SK-N-SH treated with all-trans-retinoic acid at 6 μM for 48 hours (cell line): ENCODE results near the gene IKZF3.

ENCODE experiments used
- ATAC-seq: fragments of 200-7000 bp; cut with Tn5 transposase; 3 replicates; pipeline ENCODE4 v1.9.1; 2020; ENCODE audit warnings: mild to moderate bottlenecking, moderate library complexity
- ARNTL ChIP-seq: fragments of 450-650 bp; formaldehyde crosslinking; IDR thresholded peaks from 2 replicates; pipeline ENCODE4 v1.5.0; 2020; ENCODE audit warnings: low read depth, mild to moderate bottlenecking, moderate library complexity, borderline replicate concordance
- BACH2 ChIP-seq: fragments of 250-450 bp; sonication (Bioruptor Pico); IDR thresholded peaks from 2 replicates; pipeline ENCODE4 v1.9.0; 2021; ENCODE audit warnings: mild to moderate bottlenecking, borderline replicate concordance
- CREB5 ChIP-seq: fragments of 250-450 bp; sonication (Bioruptor Pico); IDR thresholded peaks from 2 replicates; pipeline ENCODE4 v1.5.1; 2020; ENCODE audit warnings: low read depth, mild to moderate bottlenecking, moderate library complexity
- ESRRG ChIP-seq: fragments of 250-450 bp; sonication (Bioruptor Pico); IDR thresholded peaks from 2 replicates; pipeline ENCODE4 v1.6.1; 2021; ENCODE audit warnings: mild to moderate bottlenecking
- GLIS3 ChIP-seq: fragments of 250-450 bp; sonication (Bioruptor Pico); IDR thresholded peaks from 2 replicates; pipeline ENCODE4 v1.5.0; 2020; ENCODE audit warnings: mild to moderate bottlenecking, moderate library complexity
- ISL1 ChIP-seq: fragments of 250-450 bp; sonication (Bioruptor Pico); IDR thresholded peaks from 2 replicates; pipeline ENCODE4 v2.1.2; 2022; ENCODE audit warnings: mild to moderate bottlenecking, moderate library complexity
- OSR1 ChIP-seq: fragments of 250-450 bp; sonication (Bioruptor Pico); IDR thresholded peaks from 2 replicates; pipeline ENCODE4 v1.8.0; 2022; ENCODE audit warnings: moderate library complexity, mild to moderate bottlenecking, inconsistent platforms
- POU6F1 ChIP-seq: fragments of 250-450 bp; sonication (Bioruptor Pico); IDR thresholded peaks from 2 replicates; pipeline ENCODE4 v1.8.0; 2021; ENCODE audit warnings: low read depth, mild to moderate bottlenecking, moderate library complexity, borderline replicate concordance
- PPARA ChIP-seq: fragments of 250-450 bp; sonication (Bioruptor Pico); IDR thresholded peaks from 2 replicates; pipeline ENCODE4 v1.5.0; 2020; ENCODE audit warnings: mild to moderate bottlenecking, borderline replicate concordance
- RARB ChIP-seq: fragments of 250-450 bp; sonication (Bioruptor Pico); IDR thresholded peaks from 2 replicates; pipeline ENCODE4 v1.8.0; 2021; ENCODE audit warnings: mild to moderate bottlenecking, moderate library complexity
- SNAI2 ChIP-seq: fragments of 250-450 bp; sonication (Bioruptor Pico); IDR thresholded peaks from 2 replicates; pipeline ENCODE4 v1.5.0; 2020; ENCODE audit warnings: mild to moderate bottlenecking, moderate library complexity
- TCF4 ChIP-seq: fragments of 250-450 bp; sonication (Bioruptor Pico); IDR thresholded peaks from 2 replicates; pipeline ENCODE4 v1.8.0; 2021; ENCODE audit warnings: mild to moderate bottlenecking, moderate library complexity, borderline replicate concordance
- TOX ChIP-seq: fragments of 250-450 bp; sonication (Bioruptor Pico); IDR thresholded peaks from 2 replicates; pipeline ENCODE4 v1.8.0; 2021; ENCODE audit warnings: mild to moderate bottlenecking, moderate library complexity, borderline replicate concordance
- TSHZ2 ChIP-seq: fragments of 250-450 bp; sonication (Bioruptor Pico); IDR thresholded peaks from 2 replicates; pipeline ENCODE4 v1.5.0; 2020; ENCODE audit warnings: mild to moderate bottlenecking, moderate library complexity
- ZC3H10 ChIP-seq: fragments of 250-450 bp; sonication (Bioruptor Pico); IDR thresholded peaks from 2 replicates; pipeline ENCODE4 v1.5.1; 2021; ENCODE audit warnings: mild to moderate bottlenecking, moderate library complexity
- ZFP3 ChIP-seq: fragments of 250-450 bp; sonication (Bioruptor Pico); IDR thresholded peaks from 2 replicates; pipeline ENCODE4 v1.5.0; 2020; ENCODE audit warnings: mild to moderate bottlenecking, moderate library complexity
- ZFP30 ChIP-seq: fragments of 450-650 bp; formaldehyde crosslinking; IDR thresholded peaks from 2 replicates; pipeline ENCODE4 v1.5.0; 2022; ENCODE audit warnings: mild to moderate bottlenecking, moderate library complexity
- ZNF565 ChIP-seq: fragments of 450-650 bp; formaldehyde crosslinking; conservative IDR thresholded peaks from 2 replicates; pipeline ENCODE4 v1.5.0; 2020; ENCODE audit warnings: low read depth, mild to moderate bottlenecking, moderate library complexity
- ZNF70 ChIP-seq: fragments of 450-650 bp; formaldehyde crosslinking; IDR thresholded peaks from 2 replicates; pipeline ENCODE4 v1.5.0; 2020; ENCODE audit warnings: mild to moderate bottlenecking, moderate library complexity
- ZNF8 ChIP-seq: fragments of 450-650 bp; formaldehyde crosslinking; IDR thresholded peaks from 2 replicates; pipeline ENCODE4 v1.5.0; 2020; ENCODE audit warnings: mild to moderate bottlenecking, moderate library complexity

The IKZF3 gene

GRCh38 chr17:39716073-39716818 lies 147.9 kb downstream of the IKZF3 start:
- ATAC-seq: no peak
- TF ChIP-seq CREB5 (CRISPR knock-in tag) (no peak), ZNF8 (no peak), TCF4 (CRISPR knock-in tag) (no peak), OSR1 (CRISPR knock-in tag) (no peak), POU6F1 (no peak), BACH2 (CRISPR knock-in tag) (no peak), ARNTL (CRISPR knock-in tag) (no peak), TSHZ2 (no peak), ZNF565 (CRISPR knock-in tag) (no peak), ZFP3 (no peak), TOX (no peak), PPARA (CRISPR knock-in tag) (no peak), RARB (CRISPR knock-in tag) (no peak)

GRCh38 chr17:39715375-39716072 lies 148.6 kb downstream of the IKZF3 start:
- TF ChIP-seq TCF4 (CRISPR knock-in tag): no peak
- no peak for TF ChIP-seq PPARA (CRISPR knock-in tag)
- no peak for TF ChIP-seq GLIS3
- TF ChIP-seq RARB (CRISPR knock-in tag): no peak
- no peak for TF ChIP-seq ESRRG
- TF ChIP-seq SNAI2 (CRISPR knock-in tag): no peak
- TF ChIP-seq ISL1 (CRISPR knock-in tag): no peak
- no peak for TF ChIP-seq POU6F1
- no peak for TF ChIP-seq ZC3H10 (CRISPR knock-in tag)
- no peak for TF ChIP-seq CREB5 (CRISPR knock-in tag)
- TF ChIP-seq OSR1 (CRISPR knock-in tag): no peak
- TF ChIP-seq ZFP30 (CRISPR knock-in tag): no peak
- no peak for TF ChIP-seq ZNF70 (CRISPR knock-in tag)
- ATAC-seq: no peak

GRCh38 chr17:39714234-39714633 lies 149.9 kb downstream of the IKZF3 start:
- ATAC-seq: no peak
- TF ChIP-seq ESRRG: no peak
- TF ChIP-seq TSHZ2: no peak
- TF ChIP-seq BACH2 (CRISPR knock-in tag): no peak
- TF ChIP-seq ISL1 (CRISPR knock-in tag): no peak
- no peak for TF ChIP-seq ZFP30 (CRISPR knock-in tag)
